ENCODE measurements around the gene GALNT8.

GRCh38 chr12:4700621-4701026, 19.6 kb upstream of the GALNT8 start:
- TF ChIP-seq POLR2AphosphoS5 (IDR thresholded peaks at IDR 0.05; ENCODE audit: low read depth, low read length) = no peak
- TF ChIP-seq SIN3A (IDR thresholded peaks at IDR 0.05; ENCODE audit: borderline replicate concordance, insufficient read depth, low read length) = no peak
- no peak for TF ChIP-seq FOXP2 (optimal IDR thresholded peaks at IDR 0.05; ENCODE audit: borderline replicate concordance, extremely low read depth, extremely low read length, insufficient read depth)
- no peak for TF ChIP-seq TAF1 (IDR thresholded peaks at IDR 0.05; ENCODE audit: borderline replicate concordance, insufficient read depth, low read length)

Data from PFSK-1 (cell line).